ENCODE measurements around the gene ADAMTS14.
A peak's percentile ranks its signal among the peaks of the same experiment; 100 is the strongest.

The ADAMTS14 gene

DNA sequence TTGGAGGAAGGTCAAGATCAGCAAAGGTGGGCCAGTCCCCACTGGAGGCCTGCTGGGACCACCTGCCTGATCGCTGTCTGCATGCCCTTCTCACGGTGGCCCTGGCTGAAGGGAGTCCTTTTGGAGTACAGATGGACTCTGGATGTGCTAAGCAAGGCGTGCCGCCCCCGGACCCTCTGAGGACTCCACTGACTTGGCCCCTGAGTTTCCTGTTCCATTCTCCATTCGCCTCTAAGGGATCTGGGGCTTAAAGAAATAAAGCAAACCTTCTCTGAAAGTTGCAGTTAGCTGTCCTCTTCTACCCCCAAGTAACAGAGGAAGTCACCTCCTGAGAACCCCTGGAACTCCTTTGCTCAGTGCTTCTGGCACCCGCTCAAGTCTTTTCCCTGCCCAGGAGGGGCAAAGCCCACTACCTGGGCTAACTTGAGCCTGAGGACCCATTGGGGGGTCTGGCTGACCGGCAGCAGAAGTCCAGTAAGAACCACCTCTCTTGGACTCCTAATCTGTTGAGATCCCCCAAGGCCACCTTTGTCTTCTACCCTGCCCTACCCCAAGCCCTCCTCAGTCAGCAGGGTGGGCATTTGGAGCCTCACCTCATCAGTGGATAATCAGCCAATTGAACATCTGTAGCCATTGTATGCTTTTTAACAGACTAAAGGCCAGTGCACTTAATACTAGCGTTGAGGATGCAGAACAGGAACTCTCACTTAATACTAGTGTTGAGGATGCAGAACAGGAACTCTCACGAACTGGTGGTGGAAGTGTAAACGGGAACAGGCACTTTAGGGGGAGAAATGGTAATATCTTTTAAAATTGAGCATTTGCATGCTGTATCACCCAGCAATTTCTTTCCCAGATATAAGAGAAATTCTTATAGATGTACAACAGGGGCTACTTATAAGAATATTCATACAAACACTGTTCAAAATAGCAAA lies 110.7 kb downstream of the ADAMTS14 start:
- DNase-seq (ENCODE audit: low read depth in 2 of 2): no peak

- no peak for DNase-seq (ENCODE audit: low read depth in 2 of 2)
Observed at GRCh38 chr10:70784016-70784415, 111.7 kb downstream of the ADAMTS14 start.

DNA sequence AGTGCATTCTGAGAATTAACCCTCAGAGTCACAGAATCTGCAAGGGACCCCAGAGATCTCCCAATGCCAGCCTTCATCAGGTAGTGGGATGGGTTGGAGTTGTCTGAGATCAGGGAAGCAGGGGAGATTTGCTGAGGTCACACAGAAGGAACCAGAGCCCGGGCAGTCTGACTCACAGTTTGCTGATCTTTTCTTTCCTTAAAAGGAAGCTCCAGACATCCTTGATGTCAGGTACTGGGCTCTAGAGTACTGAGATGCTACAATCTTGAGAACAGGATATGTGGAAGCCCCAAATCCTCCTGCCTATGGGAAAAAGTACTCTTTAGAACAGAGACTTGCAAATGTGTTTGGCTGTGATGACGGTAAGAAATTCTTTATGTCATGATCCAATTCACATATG lies 112.2 kb downstream of the ADAMTS14 start:
- DNase-seq (ENCODE audit: low read depth in 2 of 2): no peak

GRCh38 chr10:70785190-70785589 lies 112.9 kb downstream of the ADAMTS14 start, which contains the start of gene TBATA:
TBATA (minus strand) TSS chr10:70785377; CDS start chr10:70783379, 1,998 bp downstream.
- no peak for DNase-seq (ENCODE audit: low read depth in 2 of 2)

DNA sequence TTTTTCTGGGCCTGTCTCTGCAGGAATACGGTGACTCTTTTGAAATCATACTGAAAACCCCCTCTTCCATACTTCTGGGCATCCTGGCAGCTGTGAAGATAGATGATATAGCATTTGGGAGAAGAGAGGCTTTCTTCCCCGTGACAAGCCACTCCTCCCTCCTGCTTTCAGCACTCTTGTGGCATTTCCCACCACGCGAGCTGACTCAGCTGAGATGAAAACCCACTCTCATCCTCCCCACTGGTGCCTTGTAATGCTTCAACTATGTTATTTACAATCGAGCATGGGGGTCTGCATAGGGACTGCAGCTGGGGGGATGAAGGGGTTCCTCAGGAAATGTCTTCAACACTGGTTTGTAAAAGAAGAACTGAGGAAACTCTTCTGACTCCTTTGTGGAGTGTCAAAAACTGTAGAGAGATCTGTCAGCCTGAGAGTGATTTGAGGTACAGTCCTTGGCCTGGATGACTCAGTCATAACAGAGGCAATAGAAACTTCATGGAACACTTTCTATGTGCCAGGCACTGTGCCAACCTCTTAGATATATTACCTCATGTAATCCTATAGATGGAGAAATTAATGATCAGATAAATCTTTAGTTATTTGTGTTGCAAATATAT lies 114.6 kb downstream of the ADAMTS14 start:
- peak; percentile 51 to 55 for DNase-seq (ENCODE audit: low read depth in 2 of 2)

DNA sequence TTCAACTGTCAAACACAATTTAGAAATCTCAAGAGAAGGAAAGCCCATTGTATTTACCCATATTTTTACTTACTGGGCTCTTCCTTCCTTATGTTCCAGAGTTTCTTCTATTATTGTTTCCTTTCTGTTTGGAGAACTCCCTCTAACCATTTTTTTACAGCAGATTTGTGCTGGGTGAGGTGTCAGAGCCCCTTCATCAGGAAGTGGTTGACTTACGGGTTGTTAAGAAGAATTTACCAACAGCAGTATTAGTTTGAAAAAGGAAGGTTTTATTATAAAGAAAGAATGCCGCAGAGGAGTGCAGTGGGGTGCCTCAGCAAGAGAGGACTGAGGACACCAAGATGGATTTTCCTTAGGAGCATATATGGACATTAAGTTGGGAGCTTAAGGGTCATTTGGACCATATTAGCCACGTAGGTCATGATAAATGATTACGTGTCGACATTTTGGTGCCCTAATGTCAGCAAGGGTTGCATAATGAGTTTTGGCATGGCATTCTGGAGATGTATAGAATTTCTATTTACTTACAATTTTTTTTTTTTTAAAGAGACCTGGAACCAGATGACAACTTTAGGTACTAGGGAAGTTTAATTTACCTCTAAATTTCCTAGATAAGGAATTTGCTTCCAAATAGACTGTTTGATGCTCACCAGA lies 119.2 kb downstream of the ADAMTS14 start:
- no peak for DNase-seq (ENCODE audit: low read depth in 2 of 2)

DNA sequence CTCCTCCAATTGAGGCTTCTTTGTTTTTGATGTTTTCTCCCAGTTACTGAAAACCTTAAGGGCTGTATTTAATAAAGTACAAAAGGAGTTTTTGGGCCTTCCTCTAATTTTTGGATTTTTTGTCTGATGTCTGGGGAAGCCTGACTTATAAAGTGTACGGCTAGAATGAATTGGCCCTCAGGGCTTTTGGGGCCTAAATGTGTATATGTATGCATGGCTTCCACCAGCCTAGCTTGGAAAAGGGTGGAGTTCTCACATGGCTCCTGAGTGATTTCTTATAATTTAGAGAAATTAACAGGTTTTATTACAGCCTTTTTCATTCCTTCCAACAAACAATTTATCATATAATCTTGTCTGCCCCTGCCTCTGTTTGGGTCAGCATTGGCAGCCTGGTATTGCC lies 123.3 kb downstream of the ADAMTS14 start:
- DNase-seq (ENCODE audit: low read depth in 2 of 2): no peak

- no peak for DNase-seq (ENCODE audit: low read depth in 2 of 2)
Observed at GRCh38 chr10:70797840-70798239, 125.5 kb downstream of the ADAMTS14 start.

GRCh38 chr10:70799124-70799523 lies 126.8 kb downstream of the ADAMTS14 start:
- no peak for DNase-seq (ENCODE audit: low read depth in 2 of 2)

DNA sequence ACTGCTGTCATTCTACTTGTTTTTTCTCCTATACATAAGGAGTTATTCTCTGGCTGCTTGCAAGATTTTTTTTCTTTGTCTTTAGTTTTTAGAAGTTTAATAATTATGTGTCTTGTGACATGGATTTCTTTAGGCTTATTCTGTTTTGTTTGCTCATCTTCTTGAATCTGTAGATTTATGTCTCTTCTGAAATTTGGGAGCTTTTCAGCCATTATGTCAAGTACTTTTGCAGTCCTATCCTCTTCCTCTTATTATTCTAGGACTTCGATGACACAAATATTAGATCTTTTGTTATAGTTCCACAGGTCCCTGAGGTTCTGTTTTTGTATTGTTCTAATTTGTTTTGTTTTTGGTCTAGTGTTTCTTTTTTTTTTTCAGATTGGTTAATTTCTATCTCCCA lies 129.5 kb downstream of the ADAMTS14 start:
- no peak for DNase-seq (ENCODE audit: low read depth in 2 of 2)

- DNase-seq (ENCODE audit: low read depth in 2 of 2): no peak
Observed at GRCh38 chr10:70803775-70804420, 131.6 kb downstream of the ADAMTS14 start.

DNA sequence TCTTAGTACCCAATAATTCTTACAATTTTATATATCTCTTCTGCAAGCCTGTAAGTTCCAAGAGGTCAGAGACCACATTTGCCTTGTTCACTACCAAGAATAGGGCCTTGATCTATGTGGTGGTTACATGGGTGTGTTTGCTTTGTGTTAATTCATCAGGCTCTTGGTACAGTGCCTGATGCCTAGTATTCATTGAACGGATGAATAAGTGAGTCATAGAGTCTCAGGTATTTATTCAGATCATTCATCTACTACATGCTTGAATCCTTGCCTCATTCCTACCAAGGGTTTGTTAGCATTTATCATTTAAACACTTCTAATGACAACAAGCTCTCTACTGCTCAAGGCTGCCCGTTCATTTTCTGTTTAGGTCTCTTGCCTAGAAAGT lies 132.1 kb downstream of the ADAMTS14 start:
- no peak for DNase-seq (ENCODE audit: low read depth in 2 of 2)

GRCh38 chr10:70805619-70806215 lies 133.4 kb downstream of the ADAMTS14 start:
- DNase-seq (ENCODE audit: low read depth in 2 of 2): no peak

GRCh38 chr10:70806841-70807240 lies 134.5 kb downstream of the ADAMTS14 start:
- no peak for DNase-seq (ENCODE audit: low read depth in 2 of 2)

DNA sequence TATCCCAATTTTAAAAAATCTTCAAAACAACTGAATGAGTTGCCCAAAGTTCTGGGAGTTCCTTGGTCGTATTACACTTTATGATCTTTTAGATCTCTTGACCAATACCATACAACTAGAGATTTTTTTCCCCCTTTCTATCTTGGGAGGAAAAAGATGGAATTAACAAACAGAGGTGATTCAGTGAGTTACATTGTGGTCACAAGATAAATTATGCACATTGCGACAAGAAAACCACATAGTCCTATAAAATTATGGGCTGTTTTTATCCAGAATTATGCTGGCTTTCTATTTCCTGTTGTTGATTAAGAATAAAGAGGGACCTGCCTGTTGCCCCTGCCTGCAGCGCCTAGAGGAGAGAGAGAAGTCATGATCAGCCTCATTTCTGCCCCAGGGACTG lies 135.2 kb downstream of the ADAMTS14 start:
- peak in 1 of 2 experiments; percentile 20 for DNase-seq (ENCODE audit: low read depth in 2 of 2)

- no peak for DNase-seq (ENCODE audit: low read depth in 2 of 2)
Observed at GRCh38 chr10:70809011-70809611, 136.8 kb downstream of the ADAMTS14 start.

GRCh38 chr10:70809726-70810125 lies 137.4 kb downstream of the ADAMTS14 start:
- no peak for DNase-seq (ENCODE audit: low read depth in 2 of 2)

DNA sequence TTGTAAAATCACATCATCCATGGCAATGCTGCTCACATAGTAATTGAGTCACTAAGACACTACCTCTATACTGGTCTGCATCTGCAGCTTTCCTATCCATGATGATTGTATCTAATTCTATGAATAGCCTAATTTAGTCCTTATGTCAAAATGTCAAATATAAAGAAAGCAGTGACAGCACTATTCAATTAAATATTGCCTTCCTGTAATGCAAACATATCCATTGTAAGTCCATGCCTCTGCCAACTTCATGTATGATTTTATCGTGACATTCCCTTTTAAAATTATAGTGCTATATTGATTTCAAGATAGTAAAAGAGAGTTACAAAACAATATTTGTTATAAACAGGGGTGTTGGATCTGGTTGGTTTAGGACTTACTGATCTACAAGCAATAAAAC lies 138.7 kb downstream of the ADAMTS14 start:
- DNase-seq (ENCODE audit: low read depth in 2 of 2): no peak

DNA sequence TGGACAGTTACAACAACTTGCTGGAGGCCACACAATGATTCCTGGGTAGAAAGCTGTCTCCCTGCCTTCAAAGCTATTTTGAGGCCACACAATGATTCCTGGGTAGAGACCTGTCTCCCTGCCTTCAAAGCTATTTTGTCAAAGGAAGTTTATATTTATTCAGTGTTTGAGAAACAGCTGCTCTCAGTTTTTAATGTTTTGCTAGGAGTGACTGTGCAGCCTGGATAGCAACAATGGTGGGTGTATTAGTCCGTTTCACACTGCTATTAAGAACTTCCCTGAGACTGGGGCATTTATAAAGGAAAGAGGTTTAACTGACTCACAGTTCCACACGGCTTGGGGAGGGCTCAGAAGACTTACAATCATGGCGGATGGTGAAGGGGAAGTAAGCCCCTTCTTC lies 139.6 kb downstream of the ADAMTS14 start:
- no peak for DNase-seq (ENCODE audit: low read depth in 2 of 2)

Measured in fibroblast of skin of left quadriceps (primary cell).